ENCODE results near the gene SPON1. TPM values are rescaled to one million over a fixed set of nuclear protein-coding genes. Genes with fewer than 3 reads are reported as not detected.

The SPON1 gene
- total RNA-seq, 1 donor: 0.72 TPM

DNA sequence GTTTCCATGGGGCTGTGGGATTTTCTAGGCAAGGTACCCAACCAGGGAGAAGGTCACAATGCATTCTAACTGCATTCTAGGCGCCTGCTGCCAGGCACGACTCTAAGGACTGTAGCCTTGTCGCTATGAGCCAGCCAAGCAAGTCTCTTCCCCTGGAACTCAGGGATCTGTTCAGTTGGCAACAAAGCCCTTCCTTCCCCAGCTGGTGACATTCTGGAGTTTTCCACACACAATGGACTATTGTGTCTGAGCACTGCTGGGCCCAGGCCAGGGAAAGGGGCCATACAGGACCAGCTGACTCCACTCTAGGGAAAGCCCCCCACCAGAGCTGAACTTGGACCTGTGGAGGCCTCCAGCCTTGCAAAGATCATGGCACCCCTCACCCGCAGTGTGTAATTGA lies 279.7 kb downstream of the SPON1 start:
- Histone ChIP-seq H3K27me3 (ENCODE audit: insufficient read depth, low read length) (peaks cover 12% of the 10 kb centered on the region), H2AFZ (ENCODE audit: low read length) (no peak overlapping the region), H3K9me3 (ENCODE audit: low read depth, low read length) (no peaks in the 10 kb centered on the region), H3K4me3 (ENCODE audit: insufficient read depth, low read length) (no peak overlapping the region), H3K4me1 (ENCODE audit: insufficient read depth, low read length) (no peaks in the 10 kb centered on the region), H3K36me3 (ENCODE audit: insufficient read depth, low read length) (no peaks in the 10 kb centered on the region), H3K79me2 (ENCODE audit: insufficient read depth, low read length) (no peaks in the 10 kb centered on the region), H4K20me1 (ENCODE audit: insufficient read depth, low read length) (no peaks in the 10 kb centered on the region), H3K4me2 (ENCODE audit: insufficient read depth, low read length) (no peak overlapping the region), H3K27ac (ENCODE audit: low read depth, low read length) (no peak overlapping the region)
- no peak for DNase-seq (ENCODE audit: insufficient read length, low spot score, missing footprints)
- TF ChIP-seq, protein P1, sequence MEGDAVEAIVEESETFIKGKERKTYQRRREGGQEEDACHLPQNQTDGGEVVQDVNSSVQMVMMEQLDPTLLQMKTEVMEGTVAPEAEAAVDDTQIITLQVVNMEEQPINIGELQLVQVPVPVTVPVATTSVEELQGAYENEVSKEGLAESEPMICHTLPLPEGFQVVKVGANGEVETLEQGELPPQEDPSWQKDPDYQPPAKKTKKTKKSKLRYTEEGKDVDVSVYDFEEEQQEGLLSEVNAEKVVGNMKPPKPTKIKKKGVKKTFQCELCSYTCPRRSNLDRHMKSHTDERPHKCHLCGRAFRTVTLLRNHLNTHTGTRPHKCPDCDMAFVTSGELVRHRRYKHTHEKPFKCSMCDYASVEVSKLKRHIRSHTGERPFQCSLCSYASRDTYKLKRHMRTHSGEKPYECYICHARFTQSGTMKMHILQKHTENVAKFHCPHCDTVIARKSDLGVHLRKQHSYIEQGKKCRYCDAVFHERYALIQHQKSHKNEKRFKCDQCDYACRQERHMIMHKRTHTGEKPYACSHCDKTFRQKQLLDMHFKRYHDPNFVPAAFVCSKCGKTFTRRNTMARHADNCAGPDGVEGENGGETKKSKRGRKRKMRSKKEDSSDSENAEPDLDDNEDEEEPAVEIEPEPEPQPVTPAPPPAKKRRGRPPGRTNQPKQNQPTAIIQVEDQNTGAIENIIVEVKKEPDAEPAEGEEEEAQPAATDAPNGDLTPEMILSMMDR (IDR thresholded peaks at IDR 0.05; ENCODE audit: extremely low read depth, low read depth, low read length): no peak

DNA sequence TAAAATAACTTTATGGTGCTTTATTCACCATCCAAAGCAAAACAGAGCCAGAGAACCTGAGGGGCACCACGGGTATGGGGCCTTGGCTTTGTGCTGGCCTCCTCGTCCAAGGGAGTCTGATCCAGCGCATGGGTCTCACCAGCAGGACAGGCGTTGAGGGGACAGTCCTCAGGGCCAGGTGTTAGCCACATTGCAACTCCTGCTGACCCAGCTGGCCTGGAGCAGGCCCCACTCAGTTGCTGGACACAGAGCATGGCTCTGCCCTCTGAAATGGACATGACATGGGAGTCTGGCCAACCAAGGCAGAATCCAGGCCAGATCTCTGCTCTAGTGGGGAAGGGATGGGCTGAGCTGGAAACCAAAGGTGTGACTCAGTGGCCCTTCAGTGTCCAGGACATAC lies 280.2 kb downstream of the SPON1 start:
- Histone ChIP-seq H3K27ac (ENCODE audit: low read depth, low read length) (no peak overlapping the region), H3K79me2 (ENCODE audit: insufficient read depth, low read length) (no peaks in the 10 kb centered on the region), H3K4me2 (ENCODE audit: insufficient read depth, low read length) (no peak overlapping the region), H3K36me3 (ENCODE audit: insufficient read depth, low read length) (no peaks in the 10 kb centered on the region), H3K4me1 (ENCODE audit: insufficient read depth, low read length) (no peaks in the 10 kb centered on the region), H2AFZ (ENCODE audit: low read length) (no peak overlapping the region), H3K9me3 (ENCODE audit: low read depth, low read length) (no peaks in the 10 kb centered on the region), H4K20me1 (ENCODE audit: insufficient read depth, low read length) (no peaks in the 10 kb centered on the region), H3K4me3 (ENCODE audit: insufficient read depth, low read length) (no peak overlapping the region), H3K27me3 (ENCODE audit: insufficient read depth, low read length) (peaks cover 13% of the 10 kb centered on the region)
- TF ChIP-seq, protein P1 (IDR thresholded peaks at IDR 0.05; ENCODE audit: extremely low read depth, low read depth, low read length): no peak
- DNase-seq (ENCODE audit: insufficient read length, low spot score, missing footprints): no peak

DNA sequence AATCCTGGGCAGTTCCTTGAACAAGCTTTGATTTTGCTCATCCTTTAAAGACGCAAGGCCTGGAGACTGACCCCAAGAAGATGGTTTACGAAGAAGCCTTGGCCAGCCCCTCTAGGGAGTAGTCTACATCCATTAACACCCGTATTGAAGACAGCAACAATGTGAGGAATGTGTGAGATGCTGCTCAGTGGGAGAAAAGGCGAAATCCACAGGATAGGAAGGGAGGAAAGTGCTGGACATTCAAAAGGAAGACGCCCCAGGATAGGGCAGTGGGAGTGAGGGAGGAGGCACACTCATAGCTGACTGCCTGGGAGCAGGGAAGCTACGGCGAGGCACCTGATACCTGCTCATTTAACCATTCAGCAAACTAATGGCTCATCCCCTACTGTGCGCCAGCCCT lies 282.4 kb downstream of the SPON1 start:
- Histone ChIP-seq H3K27me3 (ENCODE audit: insufficient read depth, low read length) (peaks cover 18% of the 10 kb centered on the region), H3K79me2 (ENCODE audit: insufficient read depth, low read length) (no peaks in the 10 kb centered on the region), H4K20me1 (ENCODE audit: insufficient read depth, low read length) (no peaks in the 10 kb centered on the region), H2AFZ (ENCODE audit: low read length) (no peak overlapping the region), H3K4me2 (ENCODE audit: insufficient read depth, low read length) (no peak overlapping the region), H3K9me3 (ENCODE audit: low read depth, low read length) (no peaks in the 10 kb centered on the region), H3K4me1 (ENCODE audit: insufficient read depth, low read length) (no peaks in the 10 kb centered on the region), H3K27ac (ENCODE audit: low read depth, low read length) (no peak overlapping the region), H3K4me3 (ENCODE audit: insufficient read depth, low read length) (no peak overlapping the region), H3K36me3 (ENCODE audit: insufficient read depth, low read length) (no peaks in the 10 kb centered on the region)
- TF ChIP-seq, protein P1 (IDR thresholded peaks at IDR 0.05; ENCODE audit: extremely low read depth, low read depth, low read length): no peak
- DNase-seq (ENCODE audit: insufficient read length, low spot score, missing footprints): peak; percentile 39

DNA sequence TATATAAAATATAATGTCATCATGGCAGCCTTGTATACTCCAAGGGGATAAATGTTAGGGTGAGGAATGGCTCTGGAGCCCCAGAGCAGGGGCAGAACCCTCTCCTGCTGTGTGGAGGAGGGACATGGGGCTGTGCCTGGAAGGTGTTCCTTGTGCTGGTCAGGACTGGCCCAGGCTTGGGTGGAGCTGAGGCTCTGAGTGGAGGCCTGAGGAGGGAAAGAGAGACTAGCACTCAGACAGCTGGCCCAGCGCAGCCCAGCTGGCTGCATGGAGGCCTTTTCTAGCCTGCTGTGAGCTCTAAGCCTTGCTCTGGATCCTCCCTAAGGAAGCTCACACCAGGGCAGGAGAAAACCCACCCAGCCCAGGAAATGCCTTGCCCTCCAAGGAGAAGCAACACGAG lies 282.9 kb downstream of the SPON1 start:
- TF ChIP-seq, protein P1 (IDR thresholded peaks at IDR 0.05; ENCODE audit: extremely low read depth, low read depth, low read length): no peak
- peaks cover 18% of the 10 kb centered on the region for H3K27me3 ChIP-seq (ENCODE audit: insufficient read depth, low read length)
- no peak overlapping the region for H3K4me2 ChIP-seq (ENCODE audit: insufficient read depth, low read length)
- no peaks in the 10 kb centered on the region for H3K4me1 ChIP-seq (ENCODE audit: insufficient read depth, low read length)
- H3K27ac ChIP-seq (ENCODE audit: low read depth, low read length): no peak overlapping the region
- no peaks in the 10 kb centered on the region for H3K36me3 ChIP-seq (ENCODE audit: insufficient read depth, low read length)
- H3K4me3 ChIP-seq (ENCODE audit: insufficient read depth, low read length): no peak overlapping the region
- H4K20me1 ChIP-seq (ENCODE audit: insufficient read depth, low read length): no peaks in the 10 kb centered on the region
- no peak for DNase-seq (ENCODE audit: insufficient read length, low spot score, missing footprints)
- H3K79me2 ChIP-seq (ENCODE audit: insufficient read depth, low read length): no peaks in the 10 kb centered on the region
- H3K9me3 ChIP-seq (ENCODE audit: low read depth, low read length): no peaks in the 10 kb centered on the region
- H2AFZ ChIP-seq (ENCODE audit: low read length): no peak overlapping the region
